Measurements from ENCODE around the gene EPS8.

EPS8 gene

DNA sequence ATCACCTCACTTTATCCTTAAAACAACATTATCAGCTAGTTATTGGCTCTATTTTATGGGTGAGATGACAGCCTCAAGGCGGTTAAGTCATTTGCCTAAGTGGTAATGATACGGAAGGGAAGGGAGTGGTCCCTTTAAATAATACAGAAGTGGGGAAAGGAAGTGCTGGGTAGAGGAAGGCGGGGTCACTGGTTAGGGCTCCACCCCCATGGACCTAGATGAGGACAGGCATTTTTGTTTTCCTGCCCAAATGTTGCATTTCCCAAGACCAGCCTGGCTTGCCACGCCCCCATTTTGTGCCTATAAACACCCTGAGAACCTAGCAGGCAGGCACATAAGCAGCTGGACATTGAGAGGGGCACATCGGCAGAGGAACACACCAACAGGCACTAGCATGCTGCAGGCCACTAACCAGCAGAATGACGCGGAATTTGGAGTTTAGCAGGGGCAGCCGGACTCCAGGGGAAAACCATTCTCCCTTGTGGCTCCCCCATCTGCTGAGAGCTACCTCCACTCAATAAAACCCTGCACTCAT is 100.9 kb downstream of the EPS8 start:
- DNase-seq, result peak; percentile 65

GRCh38 chr12:15687583-15687982 is 101.6 kb downstream of the EPS8 start:
- DNase-seq, result no peak

DNA sequence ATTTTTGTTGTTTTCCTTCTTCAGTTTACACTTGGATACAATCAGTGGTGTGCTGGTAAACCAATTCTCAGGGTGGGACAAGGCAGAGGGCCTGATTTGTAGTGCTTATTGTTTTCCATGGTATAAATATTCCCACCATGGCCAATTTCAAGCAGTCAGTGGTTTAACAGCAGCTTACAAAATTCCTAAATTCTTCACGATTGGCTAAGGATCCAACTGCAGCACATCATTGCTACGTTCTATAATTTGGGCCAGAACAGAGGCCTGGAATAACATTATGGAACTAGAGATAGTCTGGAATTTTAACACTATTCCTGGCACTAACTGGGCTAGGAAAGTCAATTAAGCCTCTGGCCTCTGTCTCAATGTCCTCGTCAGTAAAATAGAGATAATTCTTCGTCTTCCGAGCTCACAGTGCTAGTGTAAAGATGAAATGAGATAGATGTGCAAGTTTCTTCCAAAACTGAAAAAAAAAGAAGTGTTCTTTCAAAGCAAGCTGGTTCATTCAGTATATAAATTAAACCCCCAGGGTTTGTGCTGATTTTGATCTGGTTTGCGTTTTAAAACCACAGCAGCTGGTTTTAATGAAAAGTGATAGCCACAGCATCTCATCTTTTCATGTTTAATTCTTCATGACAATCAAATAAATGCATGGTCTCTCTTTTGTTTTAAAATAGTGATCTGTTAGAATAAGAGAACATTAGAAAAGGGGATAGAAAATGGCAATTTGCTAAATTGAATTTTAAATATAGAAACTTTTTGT is 104.1 kb downstream of the EPS8 start:
- DNase-seq, result no peak

GRCh38 chr12:15682826-15683225 is 106.4 kb downstream of the EPS8 start:
- DNase-seq, result no peak

GRCh38 chr12:15679151-15679550 is 110.0 kb downstream of the EPS8 start:
- DNase-seq, result no peak

- no peak for DNase-seq
Observed at GRCh38 chr12:15677726-15678201, 111.4 kb downstream of the EPS8 start.

- no peak for DNase-seq
Observed at GRCh38 chr12:15677228-15677627, 112.0 kb downstream of the EPS8 start.

DNA sequence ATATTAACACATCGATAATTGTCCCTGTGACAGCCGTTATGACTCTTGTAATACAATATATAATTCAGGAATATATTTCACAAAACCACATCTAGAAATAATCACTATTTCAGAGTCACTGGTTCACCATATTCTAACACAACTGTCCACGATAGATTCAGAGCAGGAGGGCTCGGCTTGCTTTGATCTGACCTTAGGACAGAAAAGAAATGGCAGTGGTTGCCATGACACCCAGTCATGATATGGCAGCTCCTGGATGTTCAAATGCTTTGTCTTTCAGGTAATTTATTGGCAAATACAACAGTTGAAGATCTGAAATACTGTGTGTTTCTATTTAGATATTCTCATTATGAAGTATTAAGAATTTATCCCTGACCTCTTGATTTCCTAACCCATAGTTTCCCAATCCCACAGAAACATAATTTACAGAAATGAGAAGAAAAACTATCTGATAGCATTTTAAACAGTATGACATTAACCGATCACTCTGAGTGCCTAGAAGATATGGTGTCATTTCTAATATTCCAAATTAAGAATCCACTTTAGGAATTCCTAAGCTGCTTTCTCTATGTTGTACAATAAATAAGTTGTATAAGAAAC is 116.4 kb downstream of the EPS8 start:
- DNase-seq, result no peak

DNA sequence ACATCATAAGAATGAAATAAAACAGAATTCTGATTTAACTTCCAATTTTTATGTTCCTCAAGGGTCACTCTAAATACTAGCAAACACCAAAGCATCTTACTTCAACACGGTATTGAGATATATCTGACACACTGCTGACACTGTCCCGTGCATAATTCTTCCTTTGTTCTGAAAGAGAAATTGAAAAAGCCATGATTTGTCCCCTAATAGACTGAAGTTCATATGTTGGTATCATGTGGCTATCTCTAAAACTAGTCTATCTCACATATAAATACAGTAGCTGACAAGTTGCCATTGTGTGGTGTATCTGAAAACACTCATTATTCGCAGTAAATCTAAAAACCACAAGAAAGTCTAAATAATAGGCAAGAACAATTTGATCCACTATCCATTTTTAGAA is 118.4 kb downstream of the EPS8 start:
- DNase-seq, result no peak

- no peak for DNase-seq
Observed at GRCh38 chr12:15669256-15669948, 119.8 kb downstream of the EPS8 start.

DNA sequence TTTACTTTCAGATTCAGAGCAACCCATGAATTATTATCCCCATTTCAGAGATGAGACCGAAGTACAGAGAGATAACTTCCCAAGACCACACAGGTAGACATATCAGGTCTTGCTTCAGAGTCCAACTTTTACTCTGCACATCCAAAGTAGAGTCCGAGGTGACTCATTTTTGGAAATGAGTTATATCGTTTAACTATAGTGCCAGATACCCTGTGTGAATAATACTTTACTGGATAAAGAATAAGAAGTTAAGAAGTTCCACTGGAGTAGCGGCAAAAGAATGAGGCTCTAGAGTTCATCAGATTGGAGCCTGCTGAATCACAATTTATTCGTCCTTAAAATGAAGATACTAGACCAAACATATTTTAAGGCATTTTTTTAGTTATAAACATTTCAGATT is 124.7 kb downstream of the EPS8 start:
- DNase-seq, result no peak

GRCh38 chr12:15662983-15663659 is 126.1 kb downstream of the EPS8 start:
- no peak for DNase-seq

- DNase-seq, result no peak
Observed at GRCh38 chr12:15662303-15662980, 126.7 kb downstream of the EPS8 start.

DNA sequence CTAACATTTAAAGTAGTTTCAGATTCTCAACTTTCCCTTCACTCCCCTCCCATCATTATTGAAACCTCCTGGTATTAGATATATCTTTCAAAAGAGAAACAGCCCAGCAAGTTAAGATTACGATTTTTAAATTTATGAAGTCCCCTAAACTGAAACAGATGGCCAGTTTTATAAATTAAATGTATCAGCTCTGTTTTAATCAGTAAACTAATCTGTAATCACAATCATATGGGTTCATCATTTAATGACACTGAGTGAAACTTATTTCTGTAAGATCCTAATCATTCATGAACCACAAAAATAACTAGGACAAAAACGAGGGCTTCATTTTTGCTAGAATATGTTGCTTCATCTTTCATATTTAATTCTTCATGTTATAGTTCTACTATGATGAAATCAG is 137.8 kb downstream of the EPS8 start:
- DNase-seq, result no peak

DNA sequence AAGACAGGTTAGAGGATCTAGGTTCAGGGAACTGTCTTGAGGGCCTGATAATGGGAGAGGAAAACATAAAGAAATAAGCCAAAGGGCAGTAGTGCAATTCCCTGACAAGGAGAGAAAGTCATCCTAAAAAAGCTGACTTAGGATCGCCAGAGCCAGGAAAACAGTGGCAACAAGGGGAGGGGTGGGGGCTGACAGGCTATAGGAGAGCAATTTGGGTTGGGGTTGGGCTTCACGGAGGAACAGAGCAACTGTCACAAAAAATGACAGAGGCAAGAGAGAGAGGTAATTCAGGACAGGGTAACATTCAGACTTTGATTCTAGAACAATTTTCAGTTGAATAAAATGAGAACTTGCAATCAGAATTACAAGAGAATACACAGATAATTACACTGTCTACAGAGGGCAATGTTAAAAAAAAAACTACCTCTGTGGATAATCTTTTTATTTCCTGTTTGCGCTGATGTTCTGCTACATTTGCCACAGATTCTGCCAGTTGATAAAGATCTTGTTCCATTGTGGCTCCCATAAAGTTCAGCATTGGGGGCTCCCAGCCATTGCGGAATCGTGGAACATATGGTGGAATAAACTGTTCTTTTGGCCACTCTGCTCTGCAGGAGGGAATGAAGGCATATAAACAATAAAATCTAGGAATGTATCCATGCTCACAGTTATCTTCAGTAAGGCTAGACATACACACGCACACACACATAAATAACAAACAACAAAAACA is 138.6 kb downstream of the EPS8 start:
- DNase-seq, result no peak

GRCh38 chr12:15649347-15649746 is 139.8 kb downstream of the EPS8 start:
- DNase-seq, result no peak

DNA sequence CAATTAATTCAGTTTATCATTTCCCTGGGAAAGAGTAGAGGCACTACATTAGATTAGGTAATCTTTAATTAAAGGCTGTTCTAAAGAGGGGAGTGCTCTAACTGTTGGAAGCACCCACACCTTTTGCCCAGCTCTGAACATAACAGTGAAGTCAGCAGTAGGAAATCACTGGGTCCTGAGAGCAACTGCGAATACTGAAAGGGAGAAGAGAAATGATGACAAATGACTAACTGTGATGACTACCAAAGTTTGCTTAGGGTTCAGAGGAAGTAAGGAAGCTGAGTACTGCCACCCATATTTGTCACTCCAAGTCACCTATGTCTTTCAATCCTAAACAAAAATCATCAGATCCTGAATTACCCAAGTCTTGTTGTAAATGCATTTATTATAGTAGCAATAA is 140.6 kb downstream of the EPS8 start:
- no peak for DNase-seq

GRCh38 chr12:15646581-15646980 is 142.6 kb downstream of the EPS8 start:
- no peak for DNase-seq

DNA sequence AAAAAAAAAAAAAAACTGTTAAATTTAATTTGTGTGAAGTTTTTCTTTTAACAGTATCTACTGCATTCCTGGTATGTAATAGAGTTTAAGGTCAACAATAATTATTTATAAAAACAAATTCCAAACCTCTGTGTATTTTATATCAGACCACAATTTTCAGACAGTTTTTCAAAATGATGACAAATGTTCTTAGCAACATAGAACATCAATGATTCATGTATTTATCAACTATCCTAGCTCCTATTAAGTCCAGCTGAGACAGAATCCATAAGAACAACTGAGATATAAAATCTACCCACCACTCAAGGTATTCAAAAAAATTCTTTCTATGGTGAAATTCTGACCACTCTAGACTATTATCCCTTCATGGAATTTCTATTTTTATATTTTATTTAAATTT is 144.5 kb downstream of the EPS8 start:
- no peak for DNase-seq

GRCh38 chr12:15638231-15638630 is 151.0 kb downstream of the EPS8 start:
- DNase-seq, result no peak

DNA sequence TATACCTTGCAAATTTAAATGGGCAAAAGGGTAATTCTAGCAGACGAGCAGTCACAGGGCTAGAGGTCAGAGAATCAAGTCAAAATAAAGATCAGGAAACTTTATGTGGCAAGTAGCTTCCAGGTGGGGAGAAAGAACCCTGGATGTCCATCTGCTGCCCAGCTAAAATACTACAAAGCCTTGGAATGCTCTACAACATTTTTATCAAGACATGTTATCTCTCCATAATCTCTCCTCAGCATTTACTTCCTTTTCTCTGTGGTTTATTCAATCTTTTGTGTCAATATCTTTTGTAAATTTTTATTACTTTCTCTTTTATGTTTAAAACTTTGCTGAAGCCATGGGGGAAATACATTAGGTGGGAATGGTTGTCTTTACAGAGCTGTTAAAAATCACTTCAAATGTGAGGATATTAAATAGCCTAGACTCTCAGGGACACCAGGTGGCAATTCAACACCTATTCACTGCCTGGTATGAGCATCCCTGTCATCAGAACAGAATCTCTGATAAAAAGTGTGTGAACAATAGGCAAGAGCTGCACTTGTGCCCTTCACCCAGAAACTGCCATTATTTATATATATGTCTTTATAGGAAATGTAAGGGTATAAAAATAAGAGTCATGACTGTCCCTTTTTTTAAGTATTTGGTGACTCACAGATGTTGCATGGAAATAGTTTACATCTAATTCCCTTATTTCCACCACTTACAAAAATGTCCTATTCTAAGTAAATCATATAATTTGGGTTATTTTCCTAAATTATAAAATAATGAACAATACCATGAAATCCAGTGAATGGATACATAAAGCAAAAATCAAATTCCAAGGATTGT is 152.9 kb downstream of the EPS8 start:
- no peak for DNase-seq
